Astrocyte of the spinal cord (primary cell): Measurements from ENCODE around the gene HBG2.

ENCODE experiments used
- DNase-seq: peaks from one replicate; pipeline ENCODE4 v3.0.0; 2011; ENCODE audit warnings: low read depth, low spot score
- H3K4me3 ChIP-seq: 2 replicates; pipeline ENCODE4 v1.5.1; 2011; ENCODE audit warnings: low read depth, mild to moderate bottlenecking, low read length, moderate library complexity
- in situ Hi-C: cut with HindIII; loops from 2 replicates; pipeline ENCODE4 v1.10.0; 2017; ENCODE audit warnings: low sequenced_read_pairs
- TF ChIP-seq, protein P1 (sequence below): IDR thresholded peaks from 2 replicates; pipeline ENCODE4 v1.5.1; 2012; ENCODE audit warnings: low read depth, mild to moderate bottlenecking, low read length, inconsistent platforms

HBG2 gene

GRCh38 chr11:5242933-5243815, 11.4 kb downstream of the HBG2 start:
- in situ Hi-C loops = no loop called here
- H3K4me3 ChIP-seq = no peak overlapping the region
- TF ChIP-seq, protein P1, sequence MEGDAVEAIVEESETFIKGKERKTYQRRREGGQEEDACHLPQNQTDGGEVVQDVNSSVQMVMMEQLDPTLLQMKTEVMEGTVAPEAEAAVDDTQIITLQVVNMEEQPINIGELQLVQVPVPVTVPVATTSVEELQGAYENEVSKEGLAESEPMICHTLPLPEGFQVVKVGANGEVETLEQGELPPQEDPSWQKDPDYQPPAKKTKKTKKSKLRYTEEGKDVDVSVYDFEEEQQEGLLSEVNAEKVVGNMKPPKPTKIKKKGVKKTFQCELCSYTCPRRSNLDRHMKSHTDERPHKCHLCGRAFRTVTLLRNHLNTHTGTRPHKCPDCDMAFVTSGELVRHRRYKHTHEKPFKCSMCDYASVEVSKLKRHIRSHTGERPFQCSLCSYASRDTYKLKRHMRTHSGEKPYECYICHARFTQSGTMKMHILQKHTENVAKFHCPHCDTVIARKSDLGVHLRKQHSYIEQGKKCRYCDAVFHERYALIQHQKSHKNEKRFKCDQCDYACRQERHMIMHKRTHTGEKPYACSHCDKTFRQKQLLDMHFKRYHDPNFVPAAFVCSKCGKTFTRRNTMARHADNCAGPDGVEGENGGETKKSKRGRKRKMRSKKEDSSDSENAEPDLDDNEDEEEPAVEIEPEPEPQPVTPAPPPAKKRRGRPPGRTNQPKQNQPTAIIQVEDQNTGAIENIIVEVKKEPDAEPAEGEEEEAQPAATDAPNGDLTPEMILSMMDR = no peak
- DNase-seq = no peak

DNA sequence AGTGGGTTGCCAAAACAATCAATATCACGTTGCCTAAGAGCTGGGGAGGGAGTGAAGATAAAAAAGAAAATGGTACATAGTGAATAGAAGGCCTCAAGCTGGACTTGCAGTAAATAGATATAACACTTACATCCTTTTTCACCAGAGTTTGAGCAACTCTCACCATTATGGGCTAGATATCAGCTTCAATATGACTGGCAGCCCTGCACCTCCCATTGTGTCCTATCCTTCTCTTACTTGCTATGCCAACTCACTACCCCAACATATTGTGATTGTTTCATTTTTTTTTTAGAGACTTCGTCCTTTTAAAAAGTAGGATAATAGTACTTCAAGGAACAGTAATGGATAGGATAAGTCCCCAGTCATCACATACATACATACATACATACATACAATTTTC, 12.4 kb downstream of the HBG2 start:
- no peak overlapping the region for H3K4me3 ChIP-seq
- no peak for DNase-seq
- in situ Hi-C loops = no loop called here
- TF ChIP-seq, protein P1 = no peak

GRCh38 chr11:5241458-5241857, 13.1 kb downstream of the HBG2 start:
- H3K4me3 ChIP-seq = no peak overlapping the region
- DNase-seq = no peak
- in situ Hi-C loops = no loop called here
- TF ChIP-seq, protein P1 = no peak

- no peak for DNase-seq
- in situ Hi-C loops = no loop called here
- no peak overlapping the region for H3K4me3 ChIP-seq
- TF ChIP-seq, protein P1 = no peak
Measured at GRCh38 chr11:5240458-5240857, 14.1 kb downstream of the HBG2 start.

DNA sequence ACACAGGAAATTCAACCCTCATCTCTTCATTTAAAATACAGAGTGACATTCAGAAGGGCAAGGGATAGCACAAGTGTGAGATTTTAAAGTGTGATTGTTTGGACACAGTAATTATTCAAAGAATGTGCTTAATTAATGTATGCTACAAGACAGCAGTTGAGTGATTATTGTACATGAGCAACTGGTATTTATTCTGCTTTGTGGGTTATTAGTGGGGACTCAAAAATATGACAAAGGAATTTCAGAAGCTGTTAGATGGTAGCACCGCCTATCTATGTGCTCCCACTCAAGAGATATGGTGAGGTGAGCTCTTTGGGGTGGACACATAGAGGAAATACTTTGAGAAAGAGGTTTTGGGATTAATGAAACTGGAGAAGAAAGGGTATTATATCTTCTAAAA, 14.5 kb downstream of the HBG2 start:
- DNase-seq = no peak
- TF ChIP-seq, protein P1 = no peak
- H3K4me3 ChIP-seq = no peak overlapping the region
- in situ Hi-C loops = no loop called here

DNA sequence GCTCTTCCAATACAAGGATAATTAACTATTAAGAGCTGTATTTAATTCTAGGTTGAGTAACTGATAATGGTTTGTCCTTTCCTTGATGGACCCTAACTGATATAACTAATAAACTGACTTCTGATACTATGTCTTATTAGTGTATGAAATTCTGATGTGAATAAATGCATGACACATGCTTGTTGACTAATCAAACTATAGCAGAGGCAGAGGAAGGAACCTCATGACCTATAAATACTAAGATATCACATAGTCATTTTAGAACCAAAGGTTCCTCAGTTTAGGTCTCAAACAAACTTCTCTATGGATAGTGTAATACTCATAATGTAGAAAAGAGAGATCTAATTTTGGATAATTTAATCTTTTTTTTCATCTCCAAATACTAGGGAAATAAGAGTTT, 15.5 kb downstream of the HBG2 start:
- in situ Hi-C loops = no loop called here
- DNase-seq = no peak

More for the DNA sequence above, 15.5 kb downstream of the HBG2 start:
- TF ChIP-seq, protein P1 = no peak
- no peak overlapping the region for H3K4me3 ChIP-seq
